Measurements from ENCODE around the gene VNN1.

VNN1 gene

DNA sequence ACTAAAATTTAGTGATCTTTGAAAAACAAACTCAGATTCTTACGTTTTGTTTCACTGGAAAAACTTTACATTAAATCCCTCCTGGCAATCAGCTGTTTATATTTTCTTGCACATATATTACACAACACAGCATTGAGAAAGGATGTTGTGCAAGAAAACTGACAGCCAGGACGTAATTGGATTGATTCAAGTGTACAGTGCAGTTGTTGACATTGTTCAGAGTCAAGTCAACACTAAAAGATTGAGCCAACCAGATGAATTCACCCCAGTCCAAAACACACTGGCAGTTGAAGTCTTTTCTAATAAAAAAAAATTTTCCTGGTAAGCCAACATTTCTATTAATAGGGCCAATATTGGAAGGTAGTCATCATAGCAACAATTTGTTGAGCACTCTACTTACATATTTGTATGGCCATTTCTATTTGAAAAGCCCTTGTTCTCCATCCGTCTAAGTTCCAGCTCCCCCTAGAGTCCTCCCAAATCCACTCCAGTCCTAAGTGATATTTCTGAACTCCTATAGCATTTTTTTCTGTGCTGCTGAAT is 20.9 kb upstream of the VNN1 start:
- DNase-seq (ENCODE audit: insufficient read length, low spot score), result no peak
- no peak for FAIRE-seq
- no peak for TF ChIP-seq POLR2A (IDR thresholded peaks at IDR 0.05; ENCODE audit: low read depth, low read length)

DNA sequence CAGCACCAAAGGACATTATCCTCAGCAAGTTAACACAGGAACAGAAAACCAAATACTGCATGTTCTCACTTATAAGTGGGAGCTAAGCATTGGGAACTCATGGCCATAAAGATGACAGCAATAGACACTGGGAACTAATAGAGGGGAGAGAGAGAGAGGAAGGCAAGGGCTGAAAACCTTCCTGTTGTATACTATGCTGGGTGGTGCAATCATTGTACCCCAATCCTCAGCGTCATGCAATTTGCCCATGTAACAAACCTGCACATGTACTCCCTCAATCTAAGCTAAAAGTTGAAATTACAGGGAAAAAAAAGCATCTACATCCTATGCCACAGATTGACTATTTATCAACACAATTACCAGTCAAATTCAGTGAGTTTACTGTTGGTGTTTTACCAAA is 20.0 kb upstream of the VNN1 start:
- no peak for TF ChIP-seq POLR2A (IDR thresholded peaks at IDR 0.05; ENCODE audit: low read depth, low read length)
- DNase-seq (ENCODE audit: insufficient read length, low spot score) (no peak), FAIRE-seq (no peak)

DNA sequence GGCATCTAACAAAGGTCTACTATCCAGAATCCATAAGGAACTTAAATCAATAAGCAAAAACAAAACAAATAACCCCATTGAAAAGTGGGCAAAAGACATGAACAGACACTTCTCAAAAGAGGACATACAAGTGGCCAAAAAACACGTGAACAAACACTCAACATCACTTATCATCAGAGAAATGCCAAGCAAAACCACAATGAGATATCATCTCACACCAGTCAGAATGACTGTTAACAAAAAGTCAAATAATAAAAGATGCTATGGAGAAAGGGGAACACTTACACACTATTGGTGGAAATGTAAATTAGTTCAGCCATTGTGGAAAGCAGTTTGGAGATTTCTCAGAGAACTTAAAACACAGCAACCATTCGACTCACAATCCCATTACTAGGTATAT is 19.4 kb upstream of the VNN1 start:
- no peak for DNase-seq (ENCODE audit: insufficient read length, low spot score)
- TF ChIP-seq POLR2A (IDR thresholded peaks at IDR 0.05; ENCODE audit: low read depth, low read length), result no peak
- no peak for FAIRE-seq

DNA sequence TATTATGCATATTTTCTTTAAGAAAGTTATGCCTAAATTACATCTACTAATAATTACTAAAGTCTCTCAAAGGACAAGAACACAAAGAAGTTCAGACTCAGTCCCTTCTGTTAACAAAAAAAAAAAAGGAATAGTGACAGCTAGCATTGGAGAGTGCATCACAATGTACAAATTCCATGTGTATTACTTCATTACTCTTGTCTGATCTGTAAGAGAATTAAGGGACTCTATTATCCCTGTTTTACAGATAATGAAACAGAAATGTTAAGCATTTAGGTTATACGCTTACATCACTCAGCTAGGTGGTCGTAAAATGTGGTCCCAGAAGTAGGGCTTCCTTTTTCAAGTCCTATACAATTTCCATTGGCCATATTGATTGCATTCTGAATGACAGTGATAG is 17.2 kb upstream of the VNN1 start:
- no peak for TF ChIP-seq POLR2A (IDR thresholded peaks at IDR 0.05; ENCODE audit: low read depth, low read length)
- DNase-seq (ENCODE audit: insufficient read length, low spot score) (no peak), FAIRE-seq (no peak)

DNA sequence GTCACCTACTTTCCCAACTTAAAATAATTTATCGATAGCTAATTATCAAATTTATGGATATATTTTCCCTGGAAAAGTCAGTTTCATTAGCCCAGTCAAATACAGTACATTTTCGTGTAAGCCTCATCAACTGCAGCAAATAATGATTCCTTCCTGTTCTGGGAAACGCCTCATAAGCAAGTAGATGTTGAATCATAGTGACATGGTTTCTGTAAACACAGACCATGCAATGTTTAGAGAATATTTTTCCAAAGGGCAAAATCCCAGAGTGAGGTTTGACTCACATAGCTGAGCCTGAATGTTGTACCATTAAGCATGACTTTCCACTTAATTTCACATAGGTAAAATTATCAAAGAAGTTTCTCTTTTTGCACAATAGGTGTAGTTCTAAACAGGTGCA is 16.7 kb upstream of the VNN1 start:
- TF ChIP-seq POLR2A (IDR thresholded peaks at IDR 0.05; ENCODE audit: low read depth, low read length), result no peak
- peak; percentile 36 for FAIRE-seq
- no peak for DNase-seq (ENCODE audit: insufficient read length, low spot score)

DNA sequence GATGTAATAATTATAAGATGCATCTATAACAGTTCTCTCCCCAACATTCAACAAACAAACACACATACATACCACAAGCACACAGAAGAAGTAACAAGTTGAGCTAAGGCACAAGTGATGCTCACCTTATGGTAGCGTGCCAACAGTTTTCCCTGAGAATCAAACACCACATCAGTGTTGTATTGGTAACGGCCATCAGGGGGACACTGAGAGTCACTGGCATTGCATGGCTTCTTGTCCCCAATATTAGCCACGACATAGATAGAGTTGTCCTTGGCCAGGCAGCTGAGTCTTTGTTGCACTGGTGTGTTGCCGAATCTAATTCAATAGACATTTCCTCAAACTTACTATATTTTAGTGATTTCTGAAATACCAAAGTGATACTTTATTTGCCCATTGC is 14.8 kb upstream of the VNN1 start:
- DNase-seq (ENCODE audit: insufficient read length, low spot score) (no peak), FAIRE-seq (no peak)
- no peak for TF ChIP-seq POLR2A (IDR thresholded peaks at IDR 0.05; ENCODE audit: low read depth, low read length)

DNA sequence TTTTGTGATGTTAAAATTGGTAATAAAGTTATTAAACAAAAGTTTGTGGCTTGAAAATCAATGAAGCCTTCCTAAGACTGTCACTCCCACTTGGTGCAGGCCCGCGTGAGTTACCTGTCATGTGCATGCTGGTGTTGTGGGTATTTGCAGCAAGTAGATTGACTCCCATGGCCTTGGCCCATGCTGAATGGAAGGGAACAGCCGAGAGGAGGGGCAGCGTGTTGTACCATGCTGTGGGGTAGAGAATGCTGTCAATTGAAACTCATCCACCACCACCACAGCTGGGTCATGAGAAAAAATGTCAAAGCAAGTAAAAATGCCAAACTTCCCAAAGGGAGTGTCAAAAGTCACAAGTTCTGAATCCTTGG is 12.7 kb upstream of the VNN1 start:
- no peak for FAIRE-seq
- no peak for TF ChIP-seq POLR2A (IDR thresholded peaks at IDR 0.05; ENCODE audit: low read depth, low read length)

DNA sequence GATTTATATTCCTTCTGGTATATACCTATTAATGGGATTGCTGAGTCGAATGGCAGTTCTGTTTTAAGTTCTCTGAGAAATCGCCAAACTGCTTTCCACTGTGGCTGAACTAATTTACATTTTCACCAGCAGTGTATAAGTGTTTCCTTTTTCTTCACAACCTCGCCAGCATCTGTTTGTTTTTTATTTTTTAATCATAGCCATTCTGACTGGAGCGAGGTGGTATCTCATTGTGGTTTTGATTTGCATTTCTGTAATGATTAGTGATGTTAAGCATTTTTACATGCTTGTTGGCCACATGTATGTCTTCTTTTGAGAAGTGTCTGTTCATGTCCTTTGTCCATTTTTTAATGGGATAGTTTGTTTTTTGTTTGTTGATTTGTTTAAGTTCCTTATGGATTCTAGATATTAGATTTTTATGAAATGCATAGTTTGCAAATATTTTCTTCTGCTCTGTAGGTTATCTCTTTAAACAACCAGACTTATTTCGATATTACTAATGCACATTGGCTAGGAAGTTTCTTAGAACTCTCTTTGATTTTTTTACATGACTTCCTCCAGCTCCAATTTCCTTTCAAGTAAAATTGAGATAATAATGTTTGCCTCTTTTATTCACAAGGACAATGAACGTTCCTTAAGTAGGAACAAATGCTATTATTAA is 12.2 kb upstream of the VNN1 start:
- no peak for FAIRE-seq
- no peak for TF ChIP-seq POLR2A (IDR thresholded peaks at IDR 0.05; ENCODE audit: low read depth, low read length)
- no peak for DNase-seq (ENCODE audit: insufficient read length, low spot score)

More for the DNA sequence above, 12.7 kb upstream of the VNN1 start:
- no peak for DNase-seq (ENCODE audit: insufficient read length, low spot score)

DNA sequence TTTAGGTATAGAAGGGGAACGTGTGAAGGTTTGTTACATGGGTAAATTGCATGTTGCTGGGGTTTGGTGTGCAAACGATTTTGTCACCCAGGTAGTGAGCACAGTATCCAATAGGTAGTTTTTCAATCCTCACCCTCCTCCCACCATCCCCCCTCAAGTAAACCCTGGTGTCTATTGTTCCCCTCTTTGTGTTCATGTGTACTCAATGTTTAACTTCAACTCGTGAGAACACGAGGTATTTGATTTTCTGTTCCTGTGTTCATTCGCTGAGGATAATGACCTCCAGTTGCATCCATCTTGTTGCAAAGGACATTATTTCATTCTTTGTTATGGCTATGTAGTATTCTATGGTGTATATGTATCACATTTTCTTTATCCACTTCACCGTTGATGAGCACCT is 11.6 kb upstream of the VNN1 start:
- DNase-seq (ENCODE audit: insufficient read length, low spot score) (no peak), FAIRE-seq (no peak)
- TF ChIP-seq POLR2A (IDR thresholded peaks at IDR 0.05; ENCODE audit: low read depth, low read length), result no peak

DNA sequence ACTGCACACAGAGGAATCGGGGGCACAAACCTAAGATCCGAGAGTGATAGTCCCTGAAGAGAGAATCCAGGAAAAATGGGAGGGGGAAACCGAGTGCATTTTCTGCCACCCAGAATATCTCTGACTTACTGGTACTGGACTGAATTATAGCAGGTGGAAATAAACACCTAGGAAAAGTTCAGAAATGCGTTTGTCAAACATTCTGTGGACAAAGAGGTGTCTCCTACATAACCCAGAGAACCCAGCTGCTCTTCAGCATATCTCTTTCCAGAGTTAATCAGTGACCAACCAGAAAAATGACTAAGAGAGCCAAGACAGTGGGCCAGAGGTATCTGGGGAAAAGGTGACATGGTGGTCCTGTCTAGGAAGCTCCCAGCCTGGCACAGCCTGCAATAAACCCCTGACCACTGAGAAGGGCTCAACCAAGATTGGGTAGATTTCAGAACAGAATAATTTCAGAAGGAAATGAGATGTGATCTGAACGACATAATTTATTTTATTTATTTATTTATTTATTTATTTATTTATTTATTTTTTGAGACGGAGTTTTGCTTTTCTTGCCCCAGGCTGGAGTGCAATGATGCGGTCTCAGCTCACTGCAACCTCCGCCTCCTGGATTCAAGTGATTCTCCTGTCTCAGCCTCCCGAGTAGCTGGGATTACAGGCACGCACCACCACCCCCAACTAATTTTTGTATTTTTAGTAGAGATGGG is 6.0 kb upstream of the VNN1 start:
- DNase-seq (ENCODE audit: insufficient read length, low spot score) (no peak), FAIRE-seq (no peak)
- TF ChIP-seq POLR2A (IDR thresholded peaks at IDR 0.05; ENCODE audit: low read depth, low read length), result no peak

DNA sequence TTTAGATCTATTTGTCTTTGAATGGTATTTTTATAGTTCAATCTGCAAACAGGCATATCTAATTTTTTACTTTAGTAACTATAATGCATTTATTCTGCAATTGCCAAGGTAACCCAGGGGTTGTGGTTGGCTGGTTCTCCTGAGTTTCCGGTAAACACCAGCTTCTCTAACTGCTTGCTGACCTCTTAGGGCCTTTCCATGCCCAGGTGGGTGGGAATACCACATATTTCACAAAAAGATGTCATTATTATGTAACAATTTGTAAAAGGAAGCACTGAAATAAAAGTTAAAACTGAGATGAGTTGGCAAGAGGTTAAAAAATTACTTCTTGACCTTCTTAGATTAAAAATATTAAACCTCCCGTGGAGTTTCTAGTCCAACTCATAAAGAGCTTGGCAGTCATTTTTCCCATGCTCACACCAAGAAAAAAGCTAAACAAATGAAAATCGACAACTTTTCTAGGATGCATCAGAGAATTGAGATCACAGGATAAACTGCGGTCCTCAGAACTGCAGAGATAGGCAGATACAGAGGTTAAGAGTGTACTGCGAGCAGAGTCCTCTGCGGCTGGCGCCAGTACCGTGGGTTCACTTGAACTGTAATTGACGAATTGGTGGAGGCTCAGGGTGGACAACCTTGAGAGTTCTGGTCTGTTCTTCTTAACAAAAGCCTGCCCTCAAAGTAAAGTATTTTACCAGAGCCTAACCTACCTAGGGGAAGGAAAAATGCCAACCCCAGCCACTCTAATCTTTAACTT is 2.2 kb upstream of the VNN1 start:
- no peak for DNase-seq (ENCODE audit: insufficient read length, low spot score)
- no peak for FAIRE-seq
- TF ChIP-seq POLR2A (IDR thresholded peaks at IDR 0.05; ENCODE audit: low read depth, low read length), result no peak

DNA sequence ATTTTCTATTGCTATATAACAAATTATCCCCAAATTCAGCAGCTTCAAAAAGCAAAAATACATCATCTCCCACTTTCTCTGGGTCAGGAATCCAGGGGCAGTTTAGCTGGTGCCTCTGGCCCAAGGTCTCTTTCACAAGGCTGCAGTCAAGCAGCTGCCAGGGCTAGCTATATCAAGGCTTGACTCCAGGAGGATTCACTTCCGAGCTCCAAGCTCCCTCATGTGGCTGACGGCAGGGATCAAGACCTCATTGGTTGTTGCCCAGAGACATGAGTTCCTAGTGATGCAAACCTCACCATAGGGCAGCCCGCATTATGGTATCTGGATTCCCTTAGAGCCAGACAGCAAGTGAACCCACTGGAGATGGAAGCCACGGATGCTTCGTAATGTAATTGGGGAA is 1.3 kb upstream of the VNN1 start:
- no peak for TF ChIP-seq POLR2A (IDR thresholded peaks at IDR 0.05; ENCODE audit: low read depth, low read length)
- no peak for FAIRE-seq
- DNase-seq (ENCODE audit: insufficient read length, low spot score), result peak; percentile 9

DNA sequence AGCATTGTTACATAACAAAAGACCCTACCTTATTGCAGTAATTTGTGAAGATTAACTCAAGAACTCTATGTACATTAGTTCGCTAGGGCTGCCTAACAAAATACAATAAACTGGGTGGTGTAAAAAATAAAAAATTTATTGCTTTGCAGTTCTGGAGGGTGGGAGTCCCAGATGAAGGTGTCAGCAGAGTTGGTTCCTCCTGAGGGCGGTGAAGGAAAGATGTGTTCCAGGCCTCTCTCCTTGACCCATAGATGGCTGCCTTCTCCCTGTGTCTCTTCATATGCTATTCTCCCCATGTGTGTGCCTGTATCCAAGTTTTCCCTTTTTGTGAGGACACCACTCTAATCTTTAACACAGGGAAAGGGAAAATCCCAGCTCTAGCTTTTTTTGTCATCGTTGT is 305 bp upstream of the VNN1 start:
- DNase-seq (ENCODE audit: insufficient read length, low spot score) (no peak), FAIRE-seq (no peak)
- no peak for TF ChIP-seq POLR2A (IDR thresholded peaks at IDR 0.05; ENCODE audit: low read depth, low read length)

DNA sequence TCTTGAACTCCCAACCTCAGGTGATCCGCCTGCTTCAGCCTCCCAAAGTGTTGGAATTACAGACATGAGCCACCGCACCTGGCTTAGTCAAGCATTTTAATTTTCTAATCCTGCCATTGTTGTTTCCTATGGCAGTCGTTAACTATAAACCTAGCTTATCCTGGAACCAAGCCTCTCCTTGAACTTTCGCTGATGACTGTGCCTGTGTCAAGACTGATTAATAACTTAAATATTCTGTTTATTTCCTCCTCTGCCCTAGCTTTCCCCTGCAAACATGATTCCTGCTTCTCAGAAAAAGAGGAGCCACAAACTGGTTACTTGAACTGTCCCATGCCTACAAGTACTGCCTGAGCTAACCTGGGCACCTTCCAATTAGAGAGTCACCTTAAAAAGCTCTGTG is 1.5 kb downstream of the VNN1 start:
- DNase-seq (ENCODE audit: insufficient read length, low spot score), result peak; percentile 3
- FAIRE-seq, result no peak
- TF ChIP-seq POLR2A (IDR thresholded peaks at IDR 0.05; ENCODE audit: low read depth, low read length), result no peak
